ENCODE data around the gene IWS1. TPM values are rescaled to one million over a fixed set of nuclear protein-coding genes. Genes with fewer than 3 reads are reported as not detected.
A peak's percentile ranks its signal among the peaks of the same experiment; 100 is the strongest.

The IWS1 gene
- polyA plus RNA-seq, 3 donors = 65.0 to 79.4 (median 72.0) TPM

- no peak for DNase-seq (ENCODE audit: extremely low read depth in 1 of 11, low read depth in 9 of 11, low spot score in 4 of 11)
These were observed 12.2 kb downstream of the IWS1 start for GRCh38 chr2:127514076-127514475.

GRCh38 chr2:127512362-127512761, 13.9 kb downstream of the IWS1 start:
- DNase-seq (ENCODE audit: extremely low read depth in 1 of 11, low read depth in 9 of 11, low spot score in 4 of 11) = no peak

- DNase-seq (ENCODE audit: extremely low read depth in 1 of 11, low read depth in 9 of 11, low spot score in 4 of 11) = no peak
These were observed 14.4 kb downstream of the IWS1 start for GRCh38 chr2:127511917-127512316.

GRCh38 chr2:127511090-127511695, 15.1 kb downstream of the IWS1 start:
- no peak for DNase-seq (ENCODE audit: extremely low read depth in 1 of 11, low read depth in 9 of 11, low spot score in 4 of 11)

- DNase-seq (ENCODE audit: extremely low read depth in 1 of 11, low read depth in 9 of 11, low spot score in 4 of 11) = no peak
These were observed 16.2 kb downstream of the IWS1 start for GRCh38 chr2:127510073-127510472.

GRCh38 chr2:127508631-127509034, 17.7 kb downstream of the IWS1 start:
- DNase-seq (ENCODE audit: extremely low read depth in 1 of 11, low read depth in 9 of 11, low spot score in 4 of 11) = no peak

- DNase-seq (ENCODE audit: extremely low read depth in 1 of 11, low read depth in 9 of 11, low spot score in 4 of 11) = no peak
These were observed 18.2 kb downstream of the IWS1 start for GRCh38 chr2:127508023-127508630.

- no peak for DNase-seq (ENCODE audit: extremely low read depth in 1 of 11, low read depth in 9 of 11, low spot score in 4 of 11)
These were observed 19.8 kb downstream of the IWS1 start for GRCh38 chr2:127506510-127506909.

GRCh38 chr2:127504552-127505430, 21.5 kb downstream of the IWS1 start:
- no peak for DNase-seq (ENCODE audit: extremely low read depth in 1 of 11, low read depth in 9 of 11, low spot score in 4 of 11)

- DNase-seq (ENCODE audit: extremely low read depth in 1 of 11, low read depth in 9 of 11, low spot score in 4 of 11) = no peak
These were observed 22.8 kb downstream of the IWS1 start for GRCh38 chr2:127503491-127503890.

GRCh38 chr2:127498386-127498785, 27.9 kb downstream of the IWS1 start:
- no peak for DNase-seq (ENCODE audit: extremely low read depth in 1 of 11, low read depth in 9 of 11, low spot score in 4 of 11)

- no peak for DNase-seq (ENCODE audit: extremely low read depth in 1 of 11, low read depth in 9 of 11, low spot score in 4 of 11)
These were observed 36.0 kb downstream of the IWS1 start for GRCh38 chr2:127490283-127490682.

GRCh38 chr2:127486247-127487058, 39.8 kb downstream of the IWS1 start:
- no peak for DNase-seq (ENCODE audit: extremely low read depth in 1 of 11, low read depth in 9 of 11, low spot score in 4 of 11)

GRCh38 chr2:127485694-127486071, 40.6 kb downstream of the IWS1 start:
- DNase-seq (ENCODE audit: extremely low read depth in 1 of 11, low read depth in 9 of 11, low spot score in 4 of 11) = no peak

GRCh38 chr2:127485051-127485693, 41.1 kb downstream of the IWS1 start:
- DNase-seq (ENCODE audit: extremely low read depth in 1 of 11, low read depth in 9 of 11, low spot score in 4 of 11) = no peak

GRCh38 chr2:127482031-127482430, 44.3 kb downstream of the IWS1 start:
- no peak for DNase-seq (ENCODE audit: extremely low read depth in 1 of 11, low read depth in 9 of 11, low spot score in 4 of 11)

- DNase-seq (ENCODE audit: extremely low read depth in 1 of 11, low read depth in 9 of 11, low spot score in 4 of 11) = no peak
These were observed 46.2 kb downstream of the IWS1 start for GRCh38 chr2:127479866-127480743.

- DNase-seq (ENCODE audit: extremely low read depth in 1 of 11, low read depth in 9 of 11, low spot score in 4 of 11) = peak in 10 of 11 donors; percentile 31 to 67 (median 56)
These were observed 47.0 kb downstream of the IWS1 start for GRCh38 chr2:127479219-127479825.
